ENCODE results near the gene OLFM1.

OLFM1 gene

GRCh38 chr9:135045928-135046738 lies 41.3 kb upstream of the OLFM1 start:
- Histone ChIP-seq H3K4me2 (ENCODE audit: low read length) (no peak overlapping the region), H3K4me3 (ENCODE audit: low read length) (no peak overlapping the region), H3K4me1 (ENCODE audit: low read length) (peaks cover 5% of the 10 kb centered on the region; the same call in 1 of the 2 replicates), H4K20me1 (ENCODE audit: insufficient read depth, low read length) (no peaks in the 10 kb centered on the region), H3K79me2 (ENCODE audit: low read length) (no peaks in the 10 kb centered on the region), H3K27ac (ENCODE audit: low read length) (no peak overlapping the region), H3K36me3 (replicated peaks; ENCODE audit: low read depth, low read length) (no peaks in the 10 kb centered on the region), H2AFZ (ENCODE audit: low read depth, low read length) (no peak overlapping the region), H3K9me3 (ENCODE audit: insufficient read depth, low read length) (no peaks in the 10 kb centered on the region), H3K27me3 (ENCODE audit: low read depth, low read length) (0 out of 2 replicates have a peak, but pooled peaks cover 4% of the 10 kb centered on the region), H3K9ac (ENCODE audit: low read length) (no peak overlapping the region)
- TF ChIP-seq CTCF (IDR thresholded peaks at IDR 0.05; ENCODE audit: low read depth, low read length) = no peak
- TF ChIP-seq EZH2phosphoT487 (IDR thresholded peaks at IDR 0.05; ENCODE audit: low read depth) = no peak

- Histone ChIP-seq H3K79me2 (ENCODE audit: low read length) (no peaks in the 10 kb centered on the region), H4K20me1 (ENCODE audit: insufficient read depth, low read length) (no peaks in the 10 kb centered on the region), H3K9ac (ENCODE audit: low read length) (no peak overlapping the region), H3K4me1 (ENCODE audit: low read length) (peaks cover 5% of the 10 kb centered on the region; the same call in 1 of the 2 replicates), H3K27me3 (ENCODE audit: low read depth, low read length) (0 out of 2 replicates have a peak, but pooled peaks cover 4% of the 10 kb centered on the region), H3K36me3 (replicated peaks; ENCODE audit: low read depth, low read length) (no peaks in the 10 kb centered on the region), H3K4me3 (ENCODE audit: low read length) (no peak overlapping the region), H3K4me2 (ENCODE audit: low read length) (no peak overlapping the region), H3K27ac (ENCODE audit: low read length) (no peak overlapping the region), H3K9me3 (ENCODE audit: insufficient read depth, low read length) (no peaks in the 10 kb centered on the region), H2AFZ (ENCODE audit: low read depth, low read length) (no peak overlapping the region)
- no peak for TF ChIP-seq CTCF (IDR thresholded peaks at IDR 0.05; ENCODE audit: low read depth, low read length)
- TF ChIP-seq EZH2phosphoT487 (IDR thresholded peaks at IDR 0.05; ENCODE audit: low read depth) = no peak
Measured at GRCh38 chr9:135046739-135047350, 40.6 kb upstream of the OLFM1 start.

- Histone ChIP-seq H3K4me2 (ENCODE audit: low read length) (no peak overlapping the region), H3K27ac (ENCODE audit: low read length) (no peak overlapping the region), H3K9me3 (ENCODE audit: insufficient read depth, low read length) (no peaks in the 10 kb centered on the region), H3K4me1 (ENCODE audit: low read length) (peaks cover 5% of the 10 kb centered on the region; the same call in 1 of the 2 replicates), H3K79me2 (ENCODE audit: low read length) (no peaks in the 10 kb centered on the region), H3K36me3 (replicated peaks; ENCODE audit: low read depth, low read length) (no peaks in the 10 kb centered on the region), H4K20me1 (ENCODE audit: insufficient read depth, low read length) (no peaks in the 10 kb centered on the region), H2AFZ (ENCODE audit: low read depth, low read length) (no peak overlapping the region), H3K27me3 (ENCODE audit: low read depth, low read length) (no peaks in the 10 kb centered on the region), H3K9ac (ENCODE audit: low read length) (no peak overlapping the region), H3K4me3 (ENCODE audit: low read length) (no peak overlapping the region)
- TF ChIP-seq EZH2phosphoT487 (IDR thresholded peaks at IDR 0.05; ENCODE audit: low read depth) = no peak
- TF ChIP-seq CTCF (IDR thresholded peaks at IDR 0.05; ENCODE audit: low read depth, low read length) = no peak
Measured at GRCh38 chr9:135047521-135047920, 39.9 kb upstream of the OLFM1 start.

DNA sequence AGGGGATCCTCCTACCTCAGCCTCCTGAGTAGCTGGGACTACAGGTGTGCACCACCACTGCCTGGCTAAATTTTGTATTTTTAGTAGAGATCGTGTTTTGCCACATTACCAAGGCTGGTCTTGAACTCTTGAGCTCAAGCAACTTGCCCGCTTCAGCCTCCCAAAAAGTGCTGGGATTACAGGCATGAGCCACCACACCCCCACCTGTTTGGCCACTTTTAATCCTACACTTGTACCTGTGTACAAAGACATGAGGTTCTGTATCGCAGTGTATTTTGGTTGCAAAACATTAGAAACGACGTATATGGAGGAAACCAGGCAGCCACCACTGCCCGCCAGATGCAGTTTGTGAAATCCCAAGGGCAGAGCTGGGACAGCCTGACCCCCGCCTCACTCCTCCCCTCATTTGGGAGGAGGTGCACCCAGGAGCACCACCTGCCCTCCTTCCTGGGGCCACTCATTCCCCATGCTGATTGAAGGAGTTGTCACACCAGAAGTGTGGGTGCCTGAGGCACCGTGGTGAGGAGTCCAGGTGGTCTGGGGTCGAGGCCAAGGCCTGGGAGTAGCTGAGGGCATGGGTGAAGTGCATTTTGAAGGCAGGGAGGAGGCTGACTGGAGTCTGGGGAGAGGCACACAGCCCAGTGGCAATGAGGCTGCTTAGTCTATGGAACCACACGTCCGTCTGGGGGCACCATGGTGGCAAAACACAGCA lies 39.3 kb upstream of the OLFM1 start:
- Histone ChIP-seq H3K79me2 (ENCODE audit: low read length) (no peaks in the 10 kb centered on the region), H4K20me1 (ENCODE audit: insufficient read depth, low read length) (no peaks in the 10 kb centered on the region), H2AFZ (ENCODE audit: low read depth, low read length) (no peak overlapping the region), H3K36me3 (replicated peaks; ENCODE audit: low read depth, low read length) (no peaks in the 10 kb centered on the region), H3K27ac (ENCODE audit: low read length) (no peak overlapping the region), H3K4me3 (ENCODE audit: low read length) (no peak overlapping the region), H3K9me3 (ENCODE audit: insufficient read depth, low read length) (no peaks in the 10 kb centered on the region), H3K9ac (ENCODE audit: low read length) (no peak overlapping the region), H3K4me1 (ENCODE audit: low read length) (peaks cover 8% of the 10 kb centered on the region), H3K27me3 (ENCODE audit: low read depth, low read length) (no peaks in the 10 kb centered on the region), H3K4me2 (ENCODE audit: low read length) (no peak overlapping the region)
- TF ChIP-seq CTCF (IDR thresholded peaks at IDR 0.05; ENCODE audit: low read depth, low read length) (no peak), EZH2phosphoT487 (IDR thresholded peaks at IDR 0.05; ENCODE audit: low read depth) (no peak)
